WTC11 (cell line): ENCODE measurements around the gene EHD3. TPM values are rescaled to one million over a fixed set of nuclear protein-coding genes. Genes with fewer than 3 reads are reported as not detected.

Experiments used
- ATAC-seq: fragments of 200-7000 bp; cut with Tn5 transposase; 2 replicates; pipeline ENCODE4 v1.10.0; 2021; ENCODE audit warnings: mild to moderate bottlenecking, moderate library complexity
- CTCF ChIA-PET: fragments of 300-600 bp; sonication (Branson Sonifier 250); formaldehyde crosslinking; loops from one replicate; lab custom pipeline; 2021; ENCODE audit warnings: antibody characterized with exemption; lab: Charles Lee
- POLR2A ChIA-PET: fragments of 350-600 bp; sonication (Branson Sonifier 250); formaldehyde crosslinking; loops from one replicate; lab custom pipeline; 2021; ENCODE audit warnings: antibody characterized with exemption; lab: Charles Lee
- DNase-seq: peaks from one replicate; pipeline ENCODE4 v3.0.0; 2021; ENCODE audit warnings: low spot score
- H3K27ac Mint-ChIP-seq: 2 replicates; pipeline ENCODE4 v1.8.0; 2021; ENCODE audit warnings: mixed read lengths
- H3K27me3 Mint-ChIP-seq: 2 replicates; pipeline ENCODE4 v1.8.0; 2021; ENCODE audit warnings: low read depth, mild to moderate bottlenecking, moderate library complexity, mixed read lengths
- H3K36me3 Mint-ChIP-seq: 2 replicates; pipeline ENCODE4 v1.8.0; 2021; ENCODE audit warnings: mixed read lengths
- H3K4me1 Mint-ChIP-seq: 2 replicates; pipeline ENCODE4 v1.8.0; 2022; ENCODE audit warnings: mixed read lengths
- H3K4me3 Mint-ChIP-seq: 2 replicates; pipeline ENCODE4 v1.8.0; 2021; ENCODE audit warnings: mild to moderate bottlenecking, moderate library complexity, mixed read lengths
- H3K9me3 Mint-ChIP-seq: 2 replicates; pipeline ENCODE4 v1.8.0; 2021; ENCODE audit warnings: mixed read lengths
- ATF2 ChIP-seq: sonication (generic); formaldehyde crosslinking; IDR thresholded peaks from 2 replicates; pipeline ENCODE4 v1.8.1; 2022; ENCODE audit warnings: low read depth, missing genetic modification reagents, borderline replicate concordance
- CREB1 ChIP-seq: sonication (generic); formaldehyde crosslinking; IDR thresholded peaks from 2 replicates; pipeline ENCODE4 v1.8.0; 2023; ENCODE audit warnings: mild to moderate bottlenecking, missing genetic modification reagents
- CREM ChIP-seq: sonication (generic); formaldehyde crosslinking; IDR thresholded peaks from 2 replicates; pipeline ENCODE4 v1.8.1; 2022; ENCODE audit warnings: mild to moderate bottlenecking, missing genetic modification reagents, moderate library complexity
- E2F1 ChIP-seq: sonication (generic); formaldehyde crosslinking; IDR thresholded peaks from 2 replicates; pipeline ENCODE4 v1.8.0; 2022; ENCODE audit warnings: mild to moderate bottlenecking, missing genetic modification reagents
- GABPB1 ChIP-seq: sonication (generic); formaldehyde crosslinking; IDR thresholded peaks from 2 replicates; pipeline ENCODE4 v1.8.1; 2023; ENCODE audit warnings: mild to moderate bottlenecking, missing genetic modification reagents
- GRHL2 ChIP-seq: fragments of 250-450 bp; sonication (Bioruptor Pico); IDR thresholded peaks from 2 replicates; pipeline ENCODE4 v1.8.0; 2022; ENCODE audit warnings: mild to moderate bottlenecking, moderate library complexity; ENCODE audit not compliant: insufficient replicate concordance, severe bottlenecking
- IRF2 ChIP-seq: sonication (generic); formaldehyde crosslinking; IDR thresholded peaks from 2 replicates; pipeline ENCODE4 v1.8.0; 2022; ENCODE audit warnings: low read depth, missing genetic modification reagents, borderline replicate concordance
- JAZF1 ChIP-seq: fragments of 250-450 bp; sonication (Bioruptor Pico); IDR thresholded peaks from 2 replicates; pipeline ENCODE4 v1.9.0; 2021; ENCODE audit warnings: moderate library complexity, mild to moderate bottlenecking, inconsistent platforms
- MAX ChIP-seq: sonication (generic); formaldehyde crosslinking; IDR thresholded peaks from 2 replicates; pipeline ENCODE4 v1.8.0; 2022; ENCODE audit warnings: mild to moderate bottlenecking, missing genetic modification reagents
- MYBL2 ChIP-seq: sonication (generic); formaldehyde crosslinking; IDR thresholded peaks from 2 replicates; pipeline ENCODE4 v1.8.1; 2023; ENCODE audit warnings: mild to moderate bottlenecking, moderate library complexity, missing genetic modification reagents
- NFYB ChIP-seq: sonication (generic); formaldehyde crosslinking; conservative IDR thresholded peaks from 2 replicates; pipeline ENCODE4 v1.8.0; 2022; ENCODE audit warnings: low read depth, missing genetic modification reagents
- NR2C2 ChIP-seq: sonication (generic); formaldehyde crosslinking; IDR thresholded peaks from 2 replicates; pipeline ENCODE4 v1.8.0; 2022; ENCODE audit warnings: mild to moderate bottlenecking, missing genetic modification reagents
- PREB ChIP-seq: sonication (generic); formaldehyde crosslinking; IDR thresholded peaks from 2 replicates; pipeline ENCODE4 v1.8.1; 2022; ENCODE audit warnings: mild to moderate bottlenecking, missing genetic modification reagents, moderate library complexity, borderline replicate concordance
- PRRX2 ChIP-seq: fragments of 250-450 bp; sonication (Bioruptor Pico); IDR thresholded peaks from 2 replicates; pipeline ENCODE4 v1.8.0; 2021; ENCODE audit warnings: mild to moderate bottlenecking
- SMAD4 ChIP-seq: sonication (generic); formaldehyde crosslinking; IDR thresholded peaks from 2 replicates; pipeline ENCODE4 v1.8.0; 2022; ENCODE audit warnings: mild to moderate bottlenecking, missing genetic modification reagents
- TP53 ChIP-seq: sonication (generic); formaldehyde crosslinking; IDR thresholded peaks from 2 replicates; pipeline ENCODE4 v1.8.1; 2023; ENCODE audit warnings: mild to moderate bottlenecking, missing genetic modification reagents
- USF1 ChIP-seq: sonication (generic); formaldehyde crosslinking; IDR thresholded peaks from 2 replicates; pipeline ENCODE4 v1.8.0; 2022; ENCODE audit warnings: mild to moderate bottlenecking, missing genetic modification reagents
- ZNF219 ChIP-seq: sonication (generic); formaldehyde crosslinking; IDR thresholded peaks from 2 replicates; pipeline ENCODE4 v1.8.0; 2023; ENCODE audit warnings: missing genetic modification reagents, mild to moderate bottlenecking, borderline replicate concordance
- ZNF416 ChIP-seq: fragments of 250-450 bp; sonication (Bioruptor Pico); IDR thresholded peaks from 2 replicates; pipeline ENCODE4 v1.9.0; 2021; ENCODE audit warnings: mild to moderate bottlenecking, inconsistent platforms
- ZNF671 ChIP-seq: fragments of 250-450 bp; sonication (Bioruptor Pico); IDR thresholded peaks from 2 replicates; pipeline ENCODE4 v1.8.0; 2021; ENCODE audit warnings: mild to moderate bottlenecking
- total RNA-seq: library from RNA; stranded (reverse); gene quantifications from 3 replicates; pipeline ENCODE4 v1.2.3, GENCODE V29; 2021

EHD3 gene
- total RNA-seq, 1 experiment from 2014 or later: 10.0 TPM

GRCh38 chr2:31274401-31275075 is 40.6 kb downstream of the EHD3 start:
- Mint-ChIP-seq H3K27ac (no peak overlapping the region), H3K4me1 (peaks cover 30% of the 10 kb centered on the region), H3K4me3 (no peak overlapping the region), H3K9me3 (no peaks in the 10 kb centered on the region), H3K27me3 (no peaks in the 10 kb centered on the region), H3K36me3 (no peaks in the 10 kb centered on the region)
- ChIA-PET CTCF (no interaction called here), POLR2A (no interaction called here)
- DNase-seq (no peak), ATAC-seq (no peak)
- TF ChIP-seq GRHL2 (CRISPR knock-in tag) (no peak), MYBL2 (CRISPR knock-in tag) (no peak), ZNF219 (CRISPR knock-in tag) (no peak), CREB1 (CRISPR knock-in tag) (no peak), USF1 (no peak), ZNF416 (no peak), E2F1 (CRISPR knock-in tag) (no peak), IRF2 (CRISPR knock-in tag) (no peak), ZNF671 (CRISPR knock-in tag) (no peak), PREB (CRISPR knock-in tag) (no peak)

- Mint-ChIP-seq H3K4me3 (no peak overlapping the region), H3K27me3 (no peaks in the 10 kb centered on the region), H3K36me3 (no peaks in the 10 kb centered on the region)
- CTCF ChIA-PET: no interaction called here
- TF ChIP-seq JAZF1 (CRISPR knock-in tag): no peak
- no peak for TF ChIP-seq SMAD4 (CRISPR knock-in tag)
- no peak for TF ChIP-seq ATF2
- TF ChIP-seq MAX (CRISPR knock-in tag): no peak
- TF ChIP-seq NFYB (CRISPR knock-in tag): no peak
- no peak for TF ChIP-seq PRRX2 (CRISPR knock-in tag)
- no peak for TF ChIP-seq CREM
- no peak for TF ChIP-seq TP53 (CRISPR knock-in tag)
- no peak for TF ChIP-seq NR2C2 (CRISPR knock-in tag)
- TF ChIP-seq GABPB1 (CRISPR knock-in tag): no peak
- TF ChIP-seq, all 79 proteins: peak for 0
- POLR2A ChIA-PET: no interaction called here
- H3K4me1 Mint-ChIP-seq: peaks cover 15% of the 10 kb centered on the region
- ATAC-seq (no peak), DNase-seq (no peak)
- no peaks in the 10 kb centered on the region for H3K9me3 Mint-ChIP-seq
- H3K27ac Mint-ChIP-seq: no peak overlapping the region
Measured at GRCh38 chr2:31275976-31276375, 42.0 kb downstream of the EHD3 start.
